ENCODE results near the gene LRP8. TPM values are rescaled to one million over a fixed set of nuclear protein-coding genes. Genes with fewer than 3 reads are reported as not detected.

LRP8 gene
- total and polyA plus RNA-seq, 9 of the 15 experiments (the other 6 are each of a cell fraction or from before 2014, with no cell fraction given), result 7.1 to 56.1 (median 31.3) TPM

- TF ChIP-seq NBN (IDR thresholded peaks at IDR 0.05; ENCODE audit: low read depth) (peak; percentile 97), ZNF780A (CRISPR knock-in tag; IDR thresholded peaks at IDR 0.05) (no peak), PPARD (CRISPR knock-in tag; IDR thresholded peaks at IDR 0.05) (no peak), GATAD2B (IDR thresholded peaks at IDR 0.05; ENCODE audit: borderline replicate concordance) (peak; percentile 55; the same call in 1 of the 2 replicates), ZNF507 (tag; conservative IDR thresholded peaks at IDR 0.05) (no peak), MAFK (IDR thresholded peaks at IDR 0.05; ENCODE audit: low read length) (no peak), NR0B1 (IDR thresholded peaks at IDR 0.05; ENCODE audit: partially characterized antibody) (no peak), PURB (CRISPR knock-in tag; IDR thresholded peaks at IDR 0.05; ENCODE audit: low read depth) (no peak), ZC3H8 (IDR thresholded peaks at IDR 0.05) (no peak), ZNF444 (CRISPR knock-in tag; IDR thresholded peaks at IDR 0.05) (no peak), SMARCC2 (IDR thresholded peaks at IDR 0.05; ENCODE audit: low read depth) (no peak), SMAD3 (CRISPR knock-in tag; conservative IDR thresholded peaks at IDR 0.05) (no peak), MCM5 (IDR thresholded peaks at IDR 0.05; ENCODE audit: low read depth) (no peak)
- TF ChIP-seq, protein P1, sequence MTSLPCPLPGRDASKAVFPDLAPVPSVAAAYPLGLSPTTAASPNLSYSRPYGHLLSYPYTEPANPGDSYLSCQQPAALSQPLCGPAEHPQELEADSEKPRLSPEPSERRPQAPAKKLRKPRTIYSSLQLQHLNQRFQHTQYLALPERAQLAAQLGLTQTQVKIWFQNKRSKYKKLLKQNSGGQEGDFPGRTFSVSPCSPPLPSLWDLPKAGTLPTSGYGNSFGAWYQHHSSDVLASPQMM (CRISPR knock-in tag; IDR thresholded peaks at IDR 0.05), result no peak
- TF ChIP-seq, protein P2, sequence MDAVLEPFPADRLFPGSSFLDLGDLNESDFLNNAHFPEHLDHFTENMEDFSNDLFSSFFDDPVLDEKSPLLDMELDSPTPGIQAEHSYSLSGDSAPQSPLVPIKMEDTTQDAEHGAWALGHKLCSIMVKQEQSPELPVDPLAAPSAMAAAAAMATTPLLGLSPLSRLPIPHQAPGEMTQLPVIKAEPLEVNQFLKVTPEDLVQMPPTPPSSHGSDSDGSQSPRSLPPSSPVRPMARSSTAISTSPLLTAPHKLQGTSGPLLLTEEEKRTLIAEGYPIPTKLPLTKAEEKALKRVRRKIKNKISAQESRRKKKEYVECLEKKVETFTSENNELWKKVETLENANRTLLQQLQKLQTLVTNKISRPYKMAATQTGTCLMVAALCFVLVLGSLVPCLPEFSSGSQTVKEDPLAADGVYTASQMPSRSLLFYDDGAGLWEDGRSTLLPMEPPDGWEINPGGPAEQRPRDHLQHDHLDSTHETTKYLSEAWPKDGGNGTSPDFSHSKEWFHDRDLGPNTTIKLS (IDR thresholded peaks at IDR 0.05; ENCODE audit: borderline replicate concordance, low read depth), result peak; percentile 93
- TF ChIP-seq, protein P3, sequence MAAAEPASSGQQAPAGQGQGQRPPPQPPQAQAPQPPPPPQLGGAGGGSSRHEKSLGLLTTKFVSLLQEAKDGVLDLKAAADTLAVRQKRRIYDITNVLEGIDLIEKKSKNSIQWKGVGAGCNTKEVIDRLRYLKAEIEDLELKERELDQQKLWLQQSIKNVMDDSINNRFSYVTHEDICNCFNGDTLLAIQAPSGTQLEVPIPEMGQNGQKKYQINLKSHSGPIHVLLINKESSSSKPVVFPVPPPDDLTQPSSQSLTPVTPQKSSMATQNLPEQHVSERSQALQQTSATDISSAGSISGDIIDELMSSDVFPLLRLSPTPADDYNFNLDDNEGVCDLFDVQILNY (CRISPR knock-in tag; IDR thresholded peaks at IDR 0.05), result no peak
- TF ChIP-seq, protein P4, sequence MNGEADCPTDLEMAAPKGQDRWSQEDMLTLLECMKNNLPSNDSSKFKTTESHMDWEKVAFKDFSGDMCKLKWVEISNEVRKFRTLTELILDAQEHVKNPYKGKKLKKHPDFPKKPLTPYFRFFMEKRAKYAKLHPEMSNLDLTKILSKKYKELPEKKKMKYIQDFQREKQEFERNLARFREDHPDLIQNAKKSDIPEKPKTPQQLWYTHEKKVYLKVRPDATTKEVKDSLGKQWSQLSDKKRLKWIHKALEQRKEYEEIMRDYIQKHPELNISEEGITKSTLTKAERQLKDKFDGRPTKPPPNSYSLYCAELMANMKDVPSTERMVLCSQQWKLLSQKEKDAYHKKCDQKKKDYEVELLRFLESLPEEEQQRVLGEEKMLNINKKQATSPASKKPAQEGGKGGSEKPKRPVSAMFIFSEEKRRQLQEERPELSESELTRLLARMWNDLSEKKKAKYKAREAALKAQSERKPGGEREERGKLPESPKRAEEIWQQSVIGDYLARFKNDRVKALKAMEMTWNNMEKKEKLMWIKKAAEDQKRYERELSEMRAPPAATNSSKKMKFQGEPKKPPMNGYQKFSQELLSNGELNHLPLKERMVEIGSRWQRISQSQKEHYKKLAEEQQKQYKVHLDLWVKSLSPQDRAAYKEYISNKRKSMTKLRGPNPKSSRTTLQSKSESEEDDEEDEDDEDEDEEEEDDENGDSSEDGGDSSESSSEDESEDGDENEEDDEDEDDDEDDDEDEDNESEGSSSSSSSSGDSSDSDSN (IDR thresholded peaks at IDR 0.05; ENCODE audit: borderline replicate concordance in 1 of 2, low read depth in 2 of 2, low read length in 2 of 2), result 0 out of 4 replicates have a peak, but pooled peaks of 1 of the 2 experiments have one; percentile 33
- TF ChIP-seq, protein P5, sequence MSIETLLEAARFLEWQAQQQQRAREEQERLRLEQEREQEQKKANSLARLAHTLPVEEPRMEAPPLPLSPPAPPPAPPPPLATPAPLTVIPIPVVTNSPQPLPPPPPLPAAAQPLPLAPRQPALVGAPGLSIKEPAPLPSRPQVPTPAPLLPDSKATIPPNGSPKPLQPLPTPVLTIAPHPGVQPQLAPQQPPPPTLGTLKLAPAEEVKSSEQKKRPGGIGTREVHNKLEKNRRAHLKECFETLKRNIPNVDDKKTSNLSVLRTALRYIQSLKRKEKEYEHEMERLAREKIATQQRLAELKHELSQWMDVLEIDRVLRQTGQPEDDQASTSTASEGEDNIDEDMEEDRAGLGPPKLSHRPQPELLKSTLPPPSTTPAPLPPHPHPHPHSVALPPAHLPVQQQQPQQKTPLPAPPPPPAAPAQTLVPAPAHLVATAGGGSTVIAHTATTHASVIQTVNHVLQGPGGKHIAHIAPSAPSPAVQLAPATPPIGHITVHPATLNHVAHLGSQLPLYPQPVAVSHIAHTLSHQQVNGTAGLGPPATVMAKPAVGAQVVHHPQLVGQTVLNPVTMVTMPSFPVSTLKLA (conservative IDR thresholded peaks at IDR 0.05), result peak; percentile 87 to 96
Observed at GRCh38 chr1:53238197-53239155, 89.4 kb downstream of the LRP8 start, which contains the start of gene MAGOH (continued).

All from K562 (cell line).